ENCODE measurements around the gene HSD11B1L. TPM values are rescaled to one million over a fixed set of nuclear protein-coding genes. Genes with fewer than 3 reads are reported as not detected.

HSD11B1L gene
- total and polyA plus RNA-seq, 2 donors (not counting 3 experiments of a cell fraction or from before 2014, with no cell fraction given) = 4.4 to 9.1 TPM

DNA sequence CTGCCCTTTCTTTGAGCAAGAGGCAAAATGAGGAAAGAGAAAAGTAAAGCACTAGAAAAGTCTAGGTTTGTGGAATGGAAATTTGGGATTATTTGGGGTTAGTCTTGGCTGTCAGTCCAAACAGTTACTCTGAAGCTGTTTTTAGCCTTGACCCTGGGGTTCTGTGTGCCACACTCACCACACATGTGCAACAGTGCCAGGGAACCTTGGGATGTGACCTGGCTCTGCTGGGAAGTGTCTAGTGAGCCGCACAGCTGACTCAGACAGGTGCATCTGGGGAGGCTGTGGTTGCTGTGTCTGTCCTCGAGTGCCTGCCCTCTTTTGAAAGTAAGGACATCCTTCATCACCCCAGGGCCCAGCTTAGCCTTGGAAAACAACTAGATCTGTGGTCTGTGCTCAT lies 16.3 kb upstream of the HSD11B1L start:
- no peak overlapping the region for H3K4me3 ChIP-seq (replicated peaks in 1 of 3; ENCODE audit: insufficient read depth in 1 of 3, low read depth in 1 of 3, low read length in 3 of 3)
- no peak overlapping the region for H3K27ac ChIP-seq (ENCODE audit: insufficient read depth, low read depth, low read length)
- POLR2A ChIA-PET = no interaction called here
- H3K9me1 ChIP-seq (replicated peaks; ENCODE audit: control insufficient read depth, extremely low read depth, insufficient read depth, low read length) = no peaks in the 10 kb centered on the region
- H3K27me3 ChIP-seq (ENCODE audit: control insufficient read depth in 2 of 2, insufficient read depth in 2 of 2, low read length in 2 of 2) = no peaks in the 10 kb centered on the region
- no peak overlapping the region for H3K9ac ChIP-seq (replicated peaks; ENCODE audit: extremely low read depth, insufficient read depth, low read length)
- no peak for DNase-seq (ENCODE audit: low read depth, low spot score)
- FAIRE-seq = no peak
- H3K9me3 ChIP-seq (replicated peaks; ENCODE audit: control insufficient read depth, insufficient read depth, low read length) = no peaks in the 10 kb centered on the region
- BruUV-seq (replicated peaks) = no TSS peak
- CTCF ChIA-PET = interaction anchor here (1.2 kb wide), 1 partner anchor 9 kb away, joined by 4 read pairs; no protein-coding TSS in a partner anchor
- no peaks in the 10 kb centered on the region for H3K79me2 ChIP-seq (ENCODE audit: control insufficient read depth, insufficient read depth, low read length)
- H3K36me3 ChIP-seq (ENCODE audit: control insufficient read depth in 2 of 2, extremely low read depth in 1 of 2, insufficient read depth in 2 of 2, low read length in 2 of 2) = peaks cover 21 to 65% of the 10 kb centered on the region in 2 experiments
- no peak overlapping the region for H3K4me2 ChIP-seq (ENCODE audit: insufficient read depth, low read length)
- H3K4me1 ChIP-seq (ENCODE audit: control insufficient read depth, extremely low read depth, insufficient read depth, low read length) = no peaks in the 10 kb centered on the region
- dilution Hi-C loops (cut with MboI; ENCODE audit: extremely low pct_ligation_motif_present, low sequenced_read_pairs) (no loop called here), intact Hi-C loops (cut with micrococcal nuclease) (no loop called here)
- no peaks in the 10 kb centered on the region for H4K20me1 ChIP-seq (replicated peaks; ENCODE audit: control insufficient read depth, extremely low read depth, insufficient read depth, low read length)
- H2AFZ ChIP-seq (ENCODE audit: low read depth, low read length) = no peak overlapping the region
- TF ChIP-seq GATA2 (IDR thresholded peaks at IDR 0.05; ENCODE audit: insufficient read depth, insufficient read length, low read depth, low read length) (no peak), POLR2A (IDR thresholded peaks at IDR 0.05; ENCODE audit: low read depth, low read length) (no peak), EZH2 (IDR thresholded peaks at IDR 0.05; ENCODE audit: borderline replicate concordance, low read depth, low read length, severe bottlenecking) (no peak), FOS (IDR thresholded peaks at IDR 0.05; ENCODE audit: borderline replicate concordance, insufficient read depth, low read length) (no peak), POLR2AphosphoS5 (IDR thresholded peaks at IDR 0.05; ENCODE audit: insufficient read depth, low read depth, low read length) (no peak), JUN (IDR thresholded peaks at IDR 0.05; ENCODE audit: borderline replicate concordance, insufficient read depth, insufficient read length, low read depth) (no peak), MYC (IDR thresholded peaks at IDR 0.05; ENCODE audit: low read depth, low read length) (no peak)
- TF ChIP-seq, protein P1, sequence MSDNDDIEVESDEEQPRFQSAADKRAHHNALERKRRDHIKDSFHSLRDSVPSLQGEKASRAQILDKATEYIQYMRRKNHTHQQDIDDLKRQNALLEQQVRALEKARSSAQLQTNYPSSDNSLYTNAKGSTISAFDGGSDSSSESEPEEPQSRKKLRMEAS (IDR thresholded peaks at IDR 0.05; ENCODE audit: insufficient read depth, insufficient read length) = no peak
- TF ChIP-seq, protein P2, sequence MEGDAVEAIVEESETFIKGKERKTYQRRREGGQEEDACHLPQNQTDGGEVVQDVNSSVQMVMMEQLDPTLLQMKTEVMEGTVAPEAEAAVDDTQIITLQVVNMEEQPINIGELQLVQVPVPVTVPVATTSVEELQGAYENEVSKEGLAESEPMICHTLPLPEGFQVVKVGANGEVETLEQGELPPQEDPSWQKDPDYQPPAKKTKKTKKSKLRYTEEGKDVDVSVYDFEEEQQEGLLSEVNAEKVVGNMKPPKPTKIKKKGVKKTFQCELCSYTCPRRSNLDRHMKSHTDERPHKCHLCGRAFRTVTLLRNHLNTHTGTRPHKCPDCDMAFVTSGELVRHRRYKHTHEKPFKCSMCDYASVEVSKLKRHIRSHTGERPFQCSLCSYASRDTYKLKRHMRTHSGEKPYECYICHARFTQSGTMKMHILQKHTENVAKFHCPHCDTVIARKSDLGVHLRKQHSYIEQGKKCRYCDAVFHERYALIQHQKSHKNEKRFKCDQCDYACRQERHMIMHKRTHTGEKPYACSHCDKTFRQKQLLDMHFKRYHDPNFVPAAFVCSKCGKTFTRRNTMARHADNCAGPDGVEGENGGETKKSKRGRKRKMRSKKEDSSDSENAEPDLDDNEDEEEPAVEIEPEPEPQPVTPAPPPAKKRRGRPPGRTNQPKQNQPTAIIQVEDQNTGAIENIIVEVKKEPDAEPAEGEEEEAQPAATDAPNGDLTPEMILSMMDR (IDR thresholded peaks at IDR 0.05; ENCODE audit: extremely low read depth in 1 of 2, insufficient read depth in 1 of 2, low read depth in 1 of 2, low read length in 2 of 2) = no peak

Data from endothelial cell of umbilical vein (primary cell).